ENCODE measurements around the gene TKTL1.

Gene TKTL1

GRCh38 chrX:154362085-154362742 lies 66.6 kb downstream of the TKTL1 start:
- H3K27me3 ChIP-seq (replicated peaks in 2 of 5; ENCODE audit: control insufficient read depth in 4 of 5, insufficient read depth in 5 of 5, low read length in 4 of 5): no peaks in the 10 kb centered on the region
- POLR2A ChIA-PET: interaction anchor here (0.8 to 1.0 kb wide), 3 partner anchors 10 to 349 kb away, joined by 3 read pairs; no protein-coding TSS in a partner anchor
- H3K36me3 ChIP-seq (ENCODE audit: control insufficient read depth in 4 of 4, insufficient read depth in 4 of 4, low read length in 3 of 4): peaks cover 3 to 87% (median 54%) of the 10 kb centered on the region in 4 experiments
- WGBS (ENCODE audit: insufficient coverage): 96% methylated on average over 26 of the region's 30 CpGs
- DNase-seq: no peak
- H3K4me3 ChIP-seq (ENCODE audit: control insufficient read depth in 1 of 7, extremely low read depth in 1 of 7, insufficient read depth in 4 of 7, low read depth in 2 of 7, low read length in 6 of 7): no peak overlapping the region
- no peak overlapping the region for H3K27ac ChIP-seq (ENCODE audit: insufficient read depth in 1 of 2, low read depth in 1 of 2, low read length in 2 of 2, poor library complexity in 1 of 2, severe bottlenecking in 2 of 2)
- CTCF ChIA-PET: interaction anchor here (0.8 to 1.7 kb wide), 4 partner anchors 9 to 180 kb away, joined by 3 to 7 read pairs (median 4); no protein-coding TSS in a partner anchor
- no peaks in the 10 kb centered on the region for H3K9me3 ChIP-seq (ENCODE audit: control extremely low read depth in 1 of 5, control insufficient read depth in 4 of 5, insufficient read depth in 2 of 5, low read depth in 1 of 5, low read length in 4 of 5)
- H3K4me1 ChIP-seq (ENCODE audit: control extremely low read depth in 1 of 4, control insufficient read depth in 4 of 4, insufficient read depth in 4 of 4, low read length in 3 of 4): peaks cover 0 to 1% (median under 1%) of the 10 kb centered on the region in 4 experiments

DNA sequence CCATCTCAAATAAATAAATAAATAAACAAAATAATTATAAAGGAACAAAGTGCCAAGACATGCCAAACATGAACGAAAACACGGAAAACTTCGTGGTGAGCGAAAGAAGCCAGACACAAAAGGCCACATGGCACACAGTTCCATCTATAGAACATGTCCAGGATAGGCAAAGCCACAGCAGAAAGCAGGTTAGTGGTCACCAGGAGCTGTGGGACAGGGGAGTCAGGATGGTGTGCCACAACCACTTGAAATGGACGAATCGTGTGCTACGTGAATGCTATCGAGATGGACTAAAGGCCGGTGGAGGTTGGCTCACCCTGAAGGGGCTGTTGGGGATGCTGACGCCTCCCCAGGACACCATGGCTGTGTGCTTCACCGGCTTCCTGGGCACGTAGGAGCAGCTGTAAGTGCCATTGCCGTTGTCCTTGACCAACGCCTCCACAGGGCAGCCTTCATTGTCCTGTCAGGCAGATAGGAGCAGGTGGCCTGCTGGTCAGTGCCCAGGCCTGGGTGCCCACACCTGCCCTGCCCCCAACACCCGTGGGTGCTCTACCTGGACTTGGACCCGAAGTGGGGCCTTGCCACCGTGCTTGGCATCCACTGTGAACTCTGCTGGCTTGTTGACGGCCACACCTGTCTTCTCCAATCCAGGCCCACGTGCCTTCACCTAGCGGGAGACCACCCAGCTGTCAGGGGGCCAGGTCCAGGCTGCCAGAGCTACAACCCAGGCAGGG lies 68.3 kb downstream of the TKTL1 start:
- ChIA-PET POLR2A (no interaction called here), CTCF (interaction anchor here (1.0 kb wide), 1 partner anchor 15 kb away, joined by 3 read pairs; no protein-coding TSS in a partner anchor)
- DNase-seq: no peak
- H3K27me3 ChIP-seq (replicated peaks in 2 of 5; ENCODE audit: control insufficient read depth in 4 of 5, insufficient read depth in 5 of 5, low read length in 4 of 5): no peaks in the 10 kb centered on the region
- H3K4me1 ChIP-seq (ENCODE audit: control extremely low read depth in 1 of 4, control insufficient read depth in 4 of 4, insufficient read depth in 4 of 4, low read length in 3 of 4): peaks cover 0 to 17% (median 14%) of the 10 kb centered on the region in 4 experiments
- no peak overlapping the region for H3K27ac ChIP-seq (ENCODE audit: insufficient read depth in 1 of 2, low read depth in 1 of 2, low read length in 2 of 2, poor library complexity in 1 of 2, severe bottlenecking in 2 of 2)
- peaks cover 3 to 78% (median 49%) of the 10 kb centered on the region in 4 experiments for H3K36me3 ChIP-seq (ENCODE audit: control insufficient read depth in 4 of 4, insufficient read depth in 4 of 4, low read length in 3 of 4)
- WGBS (ENCODE audit: insufficient coverage): 95% methylated on average over 20 of the region's 20 CpGs
- H3K4me3 ChIP-seq (ENCODE audit: control insufficient read depth in 1 of 7, extremely low read depth in 1 of 7, insufficient read depth in 4 of 7, low read depth in 2 of 7, low read length in 6 of 7): no peak overlapping the region
- H3K9me3 ChIP-seq (ENCODE audit: control extremely low read depth in 1 of 5, control insufficient read depth in 4 of 5, insufficient read depth in 2 of 5, low read depth in 1 of 5, low read length in 4 of 5): no peaks in the 10 kb centered on the region

GRCh38 chrX:154365052-154365600 lies 69.5 kb downstream of the TKTL1 start:
- WGBS (ENCODE audit: insufficient coverage): 97% methylated on average over 16 of the region's 20 CpGs
- H3K27ac ChIP-seq (ENCODE audit: insufficient read depth in 1 of 2, low read depth in 1 of 2, low read length in 2 of 2, poor library complexity in 1 of 2, severe bottlenecking in 2 of 2): no peak overlapping the region
- POLR2A ChIA-PET: no interaction called here
- DNase-seq: no peak
- H3K27me3 ChIP-seq (replicated peaks in 2 of 5; ENCODE audit: control insufficient read depth in 4 of 5, insufficient read depth in 5 of 5, low read length in 4 of 5): no peaks in the 10 kb centered on the region
- H3K9me3 ChIP-seq (ENCODE audit: control extremely low read depth in 1 of 5, control insufficient read depth in 4 of 5, insufficient read depth in 2 of 5, low read depth in 1 of 5, low read length in 4 of 5): no peaks in the 10 kb centered on the region
- H3K36me3 ChIP-seq (ENCODE audit: control insufficient read depth in 4 of 4, insufficient read depth in 4 of 4, low read length in 3 of 4): peaks cover 0 to 66% (median 42%) of the 10 kb centered on the region in 4 experiments
- H3K4me1 ChIP-seq (ENCODE audit: control extremely low read depth in 1 of 4, control insufficient read depth in 4 of 4, insufficient read depth in 4 of 4, low read length in 3 of 4): peaks cover 3 to 24% (median 23%) of the 10 kb centered on the region in 4 experiments
- CTCF ChIA-PET: no interaction called here
- no peak overlapping the region for H3K4me3 ChIP-seq (ENCODE audit: control insufficient read depth in 1 of 7, extremely low read depth in 1 of 7, insufficient read depth in 4 of 7, low read depth in 2 of 7, low read length in 6 of 7)

DNA sequence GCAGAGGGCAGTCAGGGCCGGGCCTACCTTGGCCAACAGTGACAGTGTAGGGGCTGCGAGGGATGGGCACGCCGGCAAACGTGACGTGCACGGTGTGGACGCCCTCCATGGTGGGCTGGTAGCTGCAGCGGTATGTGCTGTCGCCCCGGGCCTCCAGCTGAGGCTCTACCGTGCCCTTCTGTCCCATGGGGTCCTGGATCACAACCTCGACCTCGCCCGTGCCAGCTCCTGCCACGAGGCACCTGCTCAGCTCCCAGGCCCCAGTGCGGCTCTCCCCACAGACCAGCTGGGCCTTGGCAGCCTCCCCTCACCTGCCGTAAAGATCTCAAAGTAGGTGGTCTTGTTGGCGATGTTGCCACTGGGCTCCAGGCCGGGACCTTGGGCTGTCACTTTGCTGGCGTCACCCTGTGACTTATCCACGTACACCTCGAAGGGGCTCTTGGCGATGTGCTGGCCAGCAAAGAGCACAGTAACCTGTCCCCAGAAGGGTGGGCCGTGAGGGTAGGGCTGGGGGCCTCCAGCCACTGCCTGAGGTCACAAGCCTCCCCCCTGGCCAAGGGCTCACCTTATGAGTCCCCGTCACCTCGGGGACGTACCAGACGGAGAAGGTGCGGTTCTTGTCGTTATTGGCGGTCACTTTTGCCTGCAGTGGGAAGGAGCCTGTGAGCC lies 70.5 kb downstream of the TKTL1 start:
- Histone ChIP-seq H3K27me3 (replicated peaks in 2 of 5; ENCODE audit: control insufficient read depth in 4 of 5, insufficient read depth in 5 of 5, low read length in 4 of 5) (no peaks in the 10 kb centered on the region), H3K9me3 (ENCODE audit: control extremely low read depth in 1 of 5, control insufficient read depth in 4 of 5, insufficient read depth in 2 of 5, low read depth in 1 of 5, low read length in 4 of 5) (no peaks in the 10 kb centered on the region), H3K4me1 (ENCODE audit: control extremely low read depth in 1 of 4, control insufficient read depth in 4 of 4, insufficient read depth in 4 of 4, low read length in 3 of 4) (peaks cover 3 to 24% (median 23%) of the 10 kb centered on the region in 4 experiments), H3K27ac (ENCODE audit: insufficient read depth in 1 of 2, low read depth in 1 of 2, low read length in 2 of 2, poor library complexity in 1 of 2, severe bottlenecking in 2 of 2) (peak overlapping the region in 1 of 2 experiments; percentile 14), H3K4me3 (ENCODE audit: control insufficient read depth in 1 of 7, extremely low read depth in 1 of 7, insufficient read depth in 4 of 7, low read depth in 2 of 7, low read length in 6 of 7) (no peak overlapping the region), H3K36me3 (ENCODE audit: control insufficient read depth in 4 of 4, insufficient read depth in 4 of 4, low read length in 3 of 4) (peaks cover 0 to 62% (median 40%) of the 10 kb centered on the region in 4 experiments)
- CTCF ChIA-PET: no interaction called here
- POLR2A ChIA-PET: no interaction called here
- WGBS (ENCODE audit: insufficient coverage): 92% methylated on average over 32 of the region's 32 CpGs
- no peak for DNase-seq

- no peak for DNase-seq
- no peak overlapping the region for H3K4me3 ChIP-seq (ENCODE audit: control insufficient read depth in 1 of 7, extremely low read depth in 1 of 7, insufficient read depth in 4 of 7, low read depth in 2 of 7, low read length in 6 of 7)
- WGBS (ENCODE audit: insufficient coverage): 94% methylated on average over 10 of the region's 11 CpGs
Measured at GRCh38 chrX:154366666-154367055, 71.1 kb downstream of the TKTL1 start.

DNA sequence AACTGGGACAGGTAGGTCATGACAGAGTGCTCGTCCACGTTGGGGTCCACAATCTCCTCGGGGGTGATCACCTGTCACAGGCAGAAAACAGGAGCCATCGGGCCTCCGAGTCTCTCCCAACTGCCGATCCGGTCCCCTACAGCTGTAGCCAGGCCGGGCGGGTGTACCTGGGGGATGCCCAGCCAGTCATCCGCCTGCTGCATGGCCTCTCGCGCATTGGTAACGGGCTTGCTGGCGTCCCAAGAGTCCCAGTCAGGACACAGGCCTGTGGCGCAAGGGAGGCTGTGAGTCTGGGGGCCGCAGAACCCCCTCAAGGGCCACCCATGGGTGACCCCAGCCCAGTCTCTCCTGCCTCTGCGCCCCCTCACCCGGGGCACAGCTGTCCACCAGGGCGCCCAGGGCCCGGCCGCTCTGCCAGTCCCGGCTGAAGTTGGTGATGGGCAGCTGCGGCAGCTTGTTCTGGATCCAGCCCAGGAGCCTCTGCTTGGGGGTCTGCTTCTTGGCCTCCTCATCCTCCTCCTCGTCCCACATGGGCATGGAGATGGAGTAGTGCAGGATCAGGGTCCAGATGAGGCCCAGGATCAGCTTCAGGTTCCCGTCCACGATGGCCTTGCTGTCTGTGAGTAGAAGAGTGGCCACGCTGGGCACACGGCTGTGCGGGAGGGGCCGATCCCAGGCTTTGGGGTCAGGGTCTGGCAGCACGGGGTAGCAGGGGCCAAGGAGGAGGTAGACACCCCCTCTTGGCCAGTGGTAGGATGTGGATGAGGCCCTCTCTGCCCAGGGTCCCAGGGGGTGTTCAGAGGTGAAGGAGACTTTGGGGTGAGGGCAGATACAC lies 72.1 kb downstream of the TKTL1 start:
- ChIA-PET CTCF (no interaction called here), POLR2A (interaction anchor here (1.0 kb wide), 1 partner anchor 20 kb away, joined by 3 read pairs; no protein-coding TSS in a partner anchor)
- H3K9me3 ChIP-seq (ENCODE audit: control extremely low read depth in 1 of 5, control insufficient read depth in 4 of 5, insufficient read depth in 2 of 5, low read depth in 1 of 5, low read length in 4 of 5): no peaks in the 10 kb centered on the region
- no peak for DNase-seq
- H3K36me3 ChIP-seq (ENCODE audit: control insufficient read depth in 4 of 4, insufficient read depth in 4 of 4, low read length in 3 of 4): peaks cover 0 to 46% (median 28%) of the 10 kb centered on the region in 4 experiments
- peaks cover 0 to 8% (median 0%) of the 10 kb centered on the region in 5 experiments for H3K27me3 ChIP-seq (replicated peaks in 2 of 5; ENCODE audit: control insufficient read depth in 4 of 5, insufficient read depth in 5 of 5, low read length in 4 of 5)
- H3K4me1 ChIP-seq (ENCODE audit: control extremely low read depth in 1 of 4, control insufficient read depth in 4 of 4, insufficient read depth in 4 of 4, low read length in 3 of 4): peaks cover 3 to 35% (median 31%) of the 10 kb centered on the region in 4 experiments
- H3K27ac ChIP-seq (ENCODE audit: insufficient read depth in 1 of 2, low read depth in 1 of 2, low read length in 2 of 2, poor library complexity in 1 of 2, severe bottlenecking in 2 of 2): peak overlapping the region; percentile 40 to 85
- WGBS (ENCODE audit: insufficient coverage): 94% methylated on average over 25 of the region's 31 CpGs
- H3K4me3 ChIP-seq (ENCODE audit: control insufficient read depth in 1 of 7, extremely low read depth in 1 of 7, insufficient read depth in 4 of 7, low read depth in 2 of 7, low read length in 6 of 7): peak overlapping the region in 1 of 7 experiments; percentile 89

More at GRCh38 chrX:154366666-154367055, 71.1 kb downstream of the TKTL1 start:
- Histone ChIP-seq H3K36me3 (ENCODE audit: control insufficient read depth in 4 of 4, insufficient read depth in 4 of 4, low read length in 3 of 4) (peaks cover 0 to 56% (median 36%) of the 10 kb centered on the region in 4 experiments), H3K27ac (ENCODE audit: insufficient read depth in 1 of 2, low read depth in 1 of 2, low read length in 2 of 2, poor library complexity in 1 of 2, severe bottlenecking in 2 of 2) (peak overlapping the region in 1 of 2 experiments; percentile 14), H3K4me1 (ENCODE audit: control extremely low read depth in 1 of 4, control insufficient read depth in 4 of 4, insufficient read depth in 4 of 4, low read length in 3 of 4) (peaks cover 3 to 25% (median 23%) of the 10 kb centered on the region in 4 experiments), H3K9me3 (ENCODE audit: control extremely low read depth in 1 of 5, control insufficient read depth in 4 of 5, insufficient read depth in 2 of 5, low read depth in 1 of 5, low read length in 4 of 5) (no peaks in the 10 kb centered on the region), H3K27me3 (replicated peaks in 2 of 5; ENCODE audit: control insufficient read depth in 4 of 5, insufficient read depth in 5 of 5, low read length in 4 of 5) (no peaks in the 10 kb centered on the region)
- ChIA-PET POLR2A (no interaction called here), CTCF (no interaction called here)

All from common myeloid progenitor, CD34-positive (primary cell).